Cortex of kidney (tissue), 1 donor: Measurements from ENCODE around the gene FOXO6.

Experiments
- DNase-seq: peaks from one replicate; lab custom pipeline; 2025; lab: John Stamatoyannopoulos, UW

Gene FOXO6

GRCh38 chr1:41408691-41409090, 47.5 kb downstream of the FOXO6 start:
- no peak for DNase-seq

GRCh38 chr1:41409825-41410224, 48.6 kb downstream of the FOXO6 start:
- DNase-seq: no peak

DNA sequence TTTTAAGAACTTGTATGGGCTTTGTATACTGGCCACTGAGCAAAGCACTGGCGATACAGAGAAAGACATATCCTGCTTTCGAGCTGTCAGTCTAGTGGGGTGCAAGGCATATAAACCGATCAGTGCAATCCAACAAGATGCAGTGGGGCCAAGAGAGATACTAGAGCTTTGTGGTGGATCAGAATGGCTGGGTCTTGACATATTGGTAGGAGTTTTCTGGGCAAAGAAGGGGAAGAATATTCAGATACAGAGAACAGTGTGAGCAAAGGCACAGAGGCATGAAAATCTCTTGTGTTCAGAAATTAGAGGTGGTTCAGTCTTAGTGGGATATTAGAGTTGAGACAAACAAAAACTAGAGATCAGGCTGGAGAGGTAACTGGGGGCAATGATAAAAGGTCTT, 49.2 kb downstream of the FOXO6 start:
- DNase-seq: no peak

DNA sequence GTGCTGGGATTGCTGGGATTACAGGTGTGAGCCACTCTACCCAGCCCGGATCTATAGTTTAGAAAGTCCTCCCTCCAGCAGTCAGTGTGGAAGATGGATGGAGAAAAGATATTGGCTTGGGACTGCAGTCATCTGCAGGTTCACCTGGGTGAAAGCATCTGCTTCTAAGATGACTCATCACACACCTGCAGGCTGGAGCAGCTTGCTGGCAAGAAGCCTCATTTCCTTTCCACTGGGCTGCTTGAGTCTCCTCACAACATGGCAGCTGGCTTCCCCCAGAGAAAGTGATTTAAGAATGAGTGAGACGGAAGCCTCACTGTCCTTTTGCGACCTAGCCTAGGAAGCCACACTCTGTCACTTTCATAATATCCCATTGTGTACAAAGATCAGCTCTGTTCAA, 50.0 kb downstream of the FOXO6 start:
- DNase-seq: no peak

- no peak for DNase-seq
Observed at GRCh38 chr1:41412748-41413147, 51.5 kb downstream of the FOXO6 start.

GRCh38 chr1:41413748-41414281, 52.6 kb downstream of the FOXO6 start:
- DNase-seq: no peak

- no peak for DNase-seq
Observed at GRCh38 chr1:41414296-41414695, 53.1 kb downstream of the FOXO6 start.

GRCh38 chr1:41414716-41415306, 53.6 kb downstream of the FOXO6 start:
- no peak for DNase-seq

DNA sequence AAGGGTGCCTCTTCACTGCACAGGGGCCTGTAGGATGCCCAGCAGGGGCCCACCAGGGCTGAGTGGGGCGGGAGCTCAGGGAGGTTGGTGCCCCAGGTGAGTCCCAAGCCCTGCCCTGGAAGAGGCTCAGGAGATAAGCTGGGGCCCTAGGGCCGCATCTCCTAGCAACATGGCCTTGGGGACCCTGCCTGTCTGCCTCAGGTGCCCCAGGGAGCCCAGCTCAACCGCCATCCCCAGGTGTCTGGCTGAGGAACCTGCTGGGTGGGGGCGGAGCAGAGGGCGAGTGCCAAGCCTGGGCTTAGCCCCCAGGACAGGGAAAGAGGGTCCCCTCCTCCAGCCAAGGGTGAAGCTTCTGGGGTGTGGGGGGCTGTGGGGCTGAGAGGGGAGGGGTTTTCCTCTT, 54.8 kb downstream of the FOXO6 start:
- DNase-seq: no peak

DNA sequence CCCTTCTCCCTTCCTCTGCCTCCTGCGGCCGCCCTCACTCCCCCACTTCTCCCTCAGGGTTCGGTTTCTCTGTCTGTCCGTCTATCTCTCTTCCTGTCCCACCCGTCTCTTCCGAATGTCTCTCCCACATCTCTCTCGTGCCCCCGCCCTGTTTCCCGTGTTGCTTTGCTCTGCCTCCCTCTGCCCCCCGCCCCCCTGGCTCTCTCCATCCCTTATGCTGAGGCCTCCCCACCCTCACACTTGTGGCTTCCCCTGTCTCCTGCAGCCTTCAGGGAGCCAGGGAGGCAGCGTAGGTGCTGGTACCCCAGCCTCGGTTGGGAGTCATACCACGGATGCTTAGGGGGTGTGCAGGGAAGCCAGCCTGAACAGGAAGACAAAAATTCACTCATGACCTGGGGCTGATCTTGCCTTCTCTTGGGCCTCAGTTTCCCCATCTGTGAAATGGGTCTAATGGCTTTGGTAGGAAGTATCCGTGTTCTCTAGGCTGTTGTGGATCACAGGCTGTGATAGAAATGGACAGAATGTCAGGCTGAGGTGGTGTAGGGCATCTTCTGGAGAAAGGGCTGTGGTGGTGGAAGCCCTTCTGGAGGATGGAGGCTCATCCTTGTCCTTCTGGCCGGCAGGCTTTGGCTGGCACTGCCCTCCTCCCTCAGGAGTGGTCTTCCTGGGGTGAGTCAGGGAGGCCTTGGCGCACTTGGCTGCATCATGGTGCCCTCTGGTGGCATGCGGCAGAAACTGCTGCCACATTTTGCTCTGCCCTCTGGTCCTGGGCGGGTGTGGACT, 55.5 kb downstream of the FOXO6 start:
- DNase-seq: no peak

GRCh38 chr1:41417335-41417682, 56.1 kb downstream of the FOXO6 start:
- no peak for DNase-seq

DNA sequence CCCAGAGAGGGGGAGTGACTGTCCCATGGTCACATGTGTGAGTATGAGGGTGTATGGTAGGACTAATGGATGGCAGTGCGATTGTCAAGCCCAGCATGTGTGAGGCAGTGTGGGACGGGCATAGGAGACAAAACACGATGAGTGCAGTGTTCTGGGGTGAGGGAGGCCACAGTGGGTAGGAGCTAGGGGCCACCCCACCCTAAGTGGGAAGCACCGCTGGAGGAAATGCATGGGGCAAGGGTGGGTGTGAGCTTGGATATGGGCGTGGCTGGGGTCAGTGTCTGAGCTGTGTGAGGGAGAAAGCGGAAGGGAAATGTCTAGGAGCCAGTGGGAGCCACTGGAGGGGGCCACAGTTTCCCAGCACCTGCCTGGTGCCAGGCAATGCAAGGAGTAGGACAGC, 56.5 kb downstream of the FOXO6 start:
- DNase-seq: no peak

- DNase-seq: no peak
Observed at GRCh38 chr1:41418857-41419583, 57.8 kb downstream of the FOXO6 start.

DNA sequence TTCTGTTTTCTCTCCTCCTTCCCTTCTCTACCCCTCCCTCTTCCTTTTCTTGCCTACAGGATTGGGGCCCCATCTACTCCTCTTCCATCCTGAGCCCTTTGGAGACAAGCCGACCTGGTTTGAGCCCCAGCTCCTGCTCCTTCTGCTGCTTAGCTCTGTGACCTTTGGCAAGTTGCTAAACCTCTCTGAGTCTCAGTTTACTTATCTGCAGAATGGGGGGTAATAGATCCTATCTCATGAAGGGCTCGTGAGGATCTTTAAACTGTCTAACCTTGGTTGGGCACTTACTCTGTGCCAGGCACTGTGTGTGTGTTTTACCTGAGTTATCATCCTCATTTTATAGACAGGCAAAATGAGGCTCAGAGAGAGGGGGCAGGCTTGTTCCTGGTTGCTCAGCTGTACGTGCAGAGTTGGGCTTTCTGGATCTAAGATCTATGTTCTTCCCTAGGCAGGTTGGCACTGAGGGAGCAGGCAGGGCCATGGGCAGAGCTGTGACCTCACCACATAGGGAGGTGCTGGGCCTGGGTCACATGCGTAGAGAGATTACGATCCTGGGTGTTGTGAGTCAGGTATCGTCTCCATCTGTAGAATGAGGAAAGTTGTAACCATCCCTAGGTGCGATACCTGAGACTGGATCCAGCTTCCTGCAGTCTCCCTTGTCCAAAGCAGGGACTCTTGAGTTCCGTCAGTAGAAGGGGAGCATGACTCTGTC, 58.5 kb downstream of the FOXO6 start:
- DNase-seq: no peak

DNA sequence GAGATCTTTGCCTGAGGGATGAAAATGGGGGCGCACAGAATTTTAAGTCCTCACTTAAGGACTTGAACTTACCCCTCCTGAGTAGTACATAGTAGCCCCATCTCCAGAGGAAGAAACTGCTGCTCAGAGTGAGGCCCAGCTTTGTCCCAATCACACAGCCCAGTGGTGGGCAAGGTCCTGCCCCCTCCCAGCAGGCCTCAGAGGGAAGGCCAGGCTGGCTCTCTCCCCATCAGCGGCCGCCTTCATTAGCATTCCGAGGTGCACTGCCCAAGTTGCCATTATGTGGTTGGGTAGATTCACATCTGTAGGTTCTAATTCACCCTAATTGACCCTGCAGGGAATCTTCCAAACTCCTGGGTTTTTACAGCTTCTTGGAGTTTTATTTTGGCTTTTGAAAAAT, 59.1 kb downstream of the FOXO6 start:
- DNase-seq: no peak

GRCh38 chr1:41420860-41421259, 59.6 kb downstream of the FOXO6 start:
- DNase-seq: no peak

- no peak for DNase-seq
Observed at GRCh38 chr1:41422306-41422705, 61.1 kb downstream of the FOXO6 start.

- no peak for DNase-seq
Observed at GRCh38 chr1:41423511-41424191, 62.4 kb downstream of the FOXO6 start.

- DNase-seq: no peak
Observed at GRCh38 chr1:41424581-41425118, 63.4 kb downstream of the FOXO6 start.

- DNase-seq: no peak
Observed at GRCh38 chr1:41425369-41425768, 64.1 kb downstream of the FOXO6 start.

DNA sequence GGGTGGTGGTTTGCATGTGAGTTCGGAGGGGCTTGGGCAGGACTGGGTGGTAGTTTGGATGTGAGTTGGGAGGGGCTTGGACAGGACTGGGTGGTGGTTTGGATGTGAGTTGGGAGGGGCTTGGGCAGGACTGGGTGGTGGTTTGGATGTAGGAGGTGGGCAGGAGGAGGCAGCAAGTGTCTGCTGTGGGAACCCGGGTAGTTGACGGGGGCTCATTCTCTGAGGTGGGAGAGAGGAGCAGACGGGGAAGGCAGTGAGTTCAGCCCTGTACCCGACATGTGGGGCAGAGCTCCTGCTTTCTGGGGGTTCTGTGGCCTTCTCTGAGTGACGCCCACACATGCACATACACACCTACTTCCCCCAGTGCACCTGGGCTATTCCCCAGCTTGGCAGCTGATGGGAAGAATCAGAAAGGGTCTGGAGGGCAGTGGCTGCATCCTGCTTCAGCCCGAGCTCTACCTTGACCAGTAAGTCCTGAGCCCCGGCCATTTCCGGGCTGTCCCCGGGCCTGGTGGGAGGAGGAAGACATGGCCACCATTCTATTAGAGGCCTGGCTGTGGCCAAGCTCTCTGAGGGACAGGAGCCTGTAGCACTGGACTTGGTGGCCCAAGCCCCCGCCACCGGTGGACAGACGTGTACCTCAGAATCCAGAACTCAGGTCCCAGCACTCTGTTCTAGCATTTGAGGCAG, 65.1 kb downstream of the FOXO6 start:
- no peak for DNase-seq
